Activated T-helper 1 cell treated with anti-CD3 and anti-CD28 coated beads, Interleukin-12 subunit alpha, Interleukin-12 subunit beta, Interleukin-2, Interleukin-4 antibody, amounts not matched to agents 30 ng/mL and 10 ng/mL and 1 ng/mL, durations not matched to agents 14 hours and 24 hours and 36 hours (primary cell): Measurements from ENCODE around the gene STMN1. TPM values are rescaled to one million over a fixed set of nuclear protein-coding genes. Genes with fewer than 3 reads are reported as not detected.

Experiments
- DNase-seq: peaks from one replicate; pipeline ENCODE4 v3.0.0; 2021; ENCODE audit warnings: low spot score
- H3K27ac Mint-ChIP-seq: one replicate; pipeline ENCODE4 v1.8.0; 2021; ENCODE audit warnings: mild to moderate bottlenecking, mixed read lengths
- H3K27me3 Mint-ChIP-seq: one replicate; pipeline ENCODE4 v1.8.0; 2022; ENCODE audit warnings: mild to moderate bottlenecking, moderate library complexity, mixed read lengths; ENCODE audit not compliant: insufficient read depth
- H3K36me3 Mint-ChIP-seq: one replicate; pipeline ENCODE4 v1.8.0; 2021; ENCODE audit warnings: low read depth, mixed read lengths
- H3K4me1 Mint-ChIP-seq: one replicate; pipeline ENCODE4 v1.8.0; 2021; ENCODE audit warnings: low read depth, mixed read lengths
- H3K4me3 Mint-ChIP-seq: one replicate; pipeline ENCODE4 v1.8.0; 2021; ENCODE audit warnings: mild to moderate bottlenecking, moderate library complexity, mixed read lengths
- H3K9me3 Mint-ChIP-seq: one replicate; pipeline ENCODE4 v1.8.0; 2021; ENCODE audit warnings: mixed read lengths
- intact Hi-C: fragments of 100-400 bp; cut with micrococcal nuclease; formaldehyde crosslinking; loops from one replicate; pipeline ENCODE4 v1.15.1; 2024
- total RNA-seq: library from RNA; stranded (reverse); gene quantifications from 2 replicates; pipeline ENCODE4 v1.2.3, GENCODE V29; 2022

STMN1 gene
- total RNA-seq, 1 donor from 2014 or later, result 203 TPM

- intact Hi-C loops, result no loop called here
- H3K4me1 Mint-ChIP-seq, result no peaks in the 10 kb centered on the region
- DNase-seq, result no peak
- no peaks in the 10 kb centered on the region for H3K36me3 Mint-ChIP-seq
- H3K27ac Mint-ChIP-seq, result no peak overlapping the region
- H3K9me3 Mint-ChIP-seq, result no peaks in the 10 kb centered on the region
- H3K4me3 Mint-ChIP-seq, result no peak overlapping the region
- H3K27me3 Mint-ChIP-seq, result peaks cover 13% of the 10 kb centered on the region
Measured at GRCh38 chr1:25878690-25879089, 27.5 kb downstream of the STMN1 start.

GRCh38 chr1:25877155-25877554 is 29.1 kb downstream of the STMN1 start:
- Mint-ChIP-seq H3K36me3 (no peaks in the 10 kb centered on the region), H3K9me3 (no peaks in the 10 kb centered on the region), H3K4me3 (no peak overlapping the region), H3K27me3 (peaks cover 13% of the 10 kb centered on the region), H3K4me1 (no peaks in the 10 kb centered on the region), H3K27ac (no peak overlapping the region)
- intact Hi-C loops, result no loop called here
- no peak for DNase-seq

GRCh38 chr1:25876693-25877077 is 29.5 kb downstream of the STMN1 start:
- no peak for DNase-seq
- Mint-ChIP-seq H3K36me3 (no peaks in the 10 kb centered on the region), H3K27me3 (peaks cover 13% of the 10 kb centered on the region), H3K4me3 (no peak overlapping the region), H3K4me1 (no peaks in the 10 kb centered on the region), H3K9me3 (no peaks in the 10 kb centered on the region), H3K27ac (no peak overlapping the region)
- intact Hi-C loops, result no loop called here

DNA sequence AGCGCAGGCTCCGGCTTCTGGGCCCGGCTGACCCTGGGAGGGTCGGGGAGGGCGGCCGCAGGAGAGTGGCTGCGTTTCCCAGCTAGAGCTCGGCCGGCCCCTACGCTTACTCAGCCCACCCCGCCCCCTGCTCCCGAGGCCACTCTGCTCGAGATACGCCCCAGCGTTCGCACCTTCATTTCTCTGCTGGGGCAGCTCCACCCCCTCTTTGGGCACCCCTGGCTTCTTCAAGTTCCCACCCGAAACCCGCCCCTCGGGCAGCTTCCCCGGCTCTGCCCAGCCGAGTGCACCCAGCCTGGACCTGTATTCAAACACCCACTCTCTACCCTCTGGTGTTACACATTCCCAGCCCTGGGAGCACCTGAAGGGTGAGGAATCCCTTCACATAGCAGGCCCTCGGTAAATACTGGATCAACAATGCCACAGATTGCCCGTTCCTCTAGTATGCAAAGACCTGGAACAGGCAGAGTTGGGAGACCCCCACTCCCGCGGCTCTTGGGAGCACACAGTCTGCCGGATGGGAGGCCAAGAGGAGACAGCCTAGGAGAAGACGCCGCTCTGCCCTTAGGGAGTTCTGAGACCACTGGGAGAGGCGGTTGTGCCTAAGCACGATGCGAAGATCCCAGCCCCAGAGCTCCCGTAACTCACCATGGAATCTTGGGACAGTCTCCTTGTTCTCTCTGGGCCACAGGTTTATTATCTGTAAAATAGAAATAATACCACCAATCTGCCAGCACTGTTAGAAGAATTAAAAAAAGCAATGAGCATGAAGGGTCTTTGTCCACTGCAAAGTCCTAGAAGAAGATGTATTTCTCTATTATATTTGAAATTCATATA is 30.1 kb downstream of the STMN1 start:
- H3K36me3 Mint-ChIP-seq, result no peaks in the 10 kb centered on the region
- H3K4me3 Mint-ChIP-seq, result peak overlapping the region; percentile 83
- H3K4me1 Mint-ChIP-seq, result no peaks in the 10 kb centered on the region
- peak overlapping the region; percentile 70 for H3K27ac Mint-ChIP-seq
- peaks cover 13% of the 10 kb centered on the region for H3K27me3 Mint-ChIP-seq
- no peak for DNase-seq
- intact Hi-C loops, result loop anchor here (1.0 kb wide), 2 partner anchors 17 to 30 kb away; partner anchors contain the start of genes AUNIP and STMN1
- no peaks in the 10 kb centered on the region for H3K9me3 Mint-ChIP-seq

- no peaks in the 10 kb centered on the region for H3K9me3 Mint-ChIP-seq
- peak within 1 kb of the TSS; percentile 84 for H3K4me3 Mint-ChIP-seq
- peak within 1 kb of the TSS; percentile 70 for H3K27ac Mint-ChIP-seq
- intact Hi-C loops, result loop anchor here (1.0 kb wide), 2 partner anchors 16 to 31 kb away; partner anchors contain the start of genes AUNIP and STMN1
- peaks cover 12% of the 10 kb centered on the region for H3K27me3 Mint-ChIP-seq
- peak; percentile 50 for DNase-seq
- H3K4me1 Mint-ChIP-seq, result no peaks in the 10 kb centered on the region
- H3K36me3 Mint-ChIP-seq, result no peaks in the 10 kb centered on the region
Measured at GRCh38 chr1:25875154-25875855, 30.9 kb downstream of the STMN1 start, which contains the start of gene PAQR7. Gene PAQR7, minus strand, starts transcription at chr1:25875708. Its CDS starts 11,869 bp downstream, at chr1:25863839.

- intact Hi-C loops, result loop anchor here (1.0 kb wide), 2 partner anchors 15 to 32 kb away; partner anchors contain the start of genes AUNIP and STMN1
- Mint-ChIP-seq H3K9me3 (no peaks in the 10 kb centered on the region), H3K36me3 (no peaks in the 10 kb centered on the region), H3K27me3 (peaks cover 12% of the 10 kb centered on the region), H3K27ac (no peak overlapping the region), H3K4me3 (peak overlapping the region; percentile 84), H3K4me1 (no peaks in the 10 kb centered on the region)
- no peak for DNase-seq
Measured at GRCh38 chr1:25874635-25875153, 31.5 kb downstream of the STMN1 start.

DNA sequence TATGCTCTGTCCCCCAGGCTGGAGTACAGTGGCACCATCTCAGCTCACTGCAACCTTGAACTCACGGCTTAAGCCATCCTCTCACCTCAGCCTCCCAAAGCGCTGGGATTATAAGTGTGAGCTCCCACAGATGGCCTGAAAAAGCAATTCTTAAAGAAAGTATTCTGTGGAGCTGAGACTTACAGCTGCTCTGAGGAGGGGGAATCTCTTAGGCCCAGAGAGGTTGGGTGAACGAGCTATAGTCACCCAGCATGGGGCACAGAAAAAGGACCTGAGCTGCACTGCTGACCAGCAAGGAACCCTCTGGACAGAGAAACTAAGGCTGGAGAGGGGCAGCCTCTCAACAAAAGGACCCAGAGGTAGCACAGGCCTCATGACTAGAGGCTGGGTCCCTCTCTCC is 32.0 kb downstream of the STMN1 start:
- H3K4me3 Mint-ChIP-seq, result peak overlapping the region; percentile 84
- no peak for DNase-seq
- H3K27me3 Mint-ChIP-seq, result peaks cover 12% of the 10 kb centered on the region
- no peak overlapping the region for H3K27ac Mint-ChIP-seq
- no peaks in the 10 kb centered on the region for H3K4me1 Mint-ChIP-seq
- no peaks in the 10 kb centered on the region for H3K36me3 Mint-ChIP-seq
- intact Hi-C loops, result no loop called here
- no peaks in the 10 kb centered on the region for H3K9me3 Mint-ChIP-seq

DNA sequence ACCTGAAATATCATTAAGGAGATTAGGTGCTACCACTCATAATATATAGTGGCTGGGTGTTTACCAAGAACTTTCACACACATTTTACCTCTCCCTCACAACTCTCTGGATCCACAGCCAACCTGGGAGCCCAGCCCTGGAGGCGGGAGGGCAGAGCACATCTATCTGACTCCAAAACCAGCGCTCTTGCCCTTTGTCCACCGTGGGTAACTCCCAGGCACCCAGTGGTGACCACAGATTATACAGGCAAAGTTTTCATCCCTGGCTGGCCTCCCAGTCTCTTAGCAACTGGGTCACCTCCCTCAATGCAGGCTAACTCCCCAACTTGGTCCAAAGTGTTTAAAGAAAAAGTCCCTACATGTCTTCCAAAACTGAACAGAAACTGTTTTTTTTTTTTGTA is 33.1 kb downstream of the STMN1 start:
- no peak for DNase-seq
- H3K36me3 Mint-ChIP-seq, result no peaks in the 10 kb centered on the region
- H3K4me3 Mint-ChIP-seq, result no peak overlapping the region
- intact Hi-C loops, result no loop called here
- no peak overlapping the region for H3K27ac Mint-ChIP-seq
- peaks cover 12% of the 10 kb centered on the region for H3K27me3 Mint-ChIP-seq
- H3K9me3 Mint-ChIP-seq, result no peaks in the 10 kb centered on the region
- no peaks in the 10 kb centered on the region for H3K4me1 Mint-ChIP-seq

GRCh38 chr1:25872713-25873112 is 33.5 kb downstream of the STMN1 start:
- DNase-seq, result no peak
- intact Hi-C loops, result no loop called here
- Mint-ChIP-seq H3K9me3 (no peaks in the 10 kb centered on the region), H3K27me3 (peaks cover 8% of the 10 kb centered on the region), H3K27ac (no peak overlapping the region), H3K4me3 (no peak overlapping the region), H3K4me1 (no peaks in the 10 kb centered on the region), H3K36me3 (no peaks in the 10 kb centered on the region)

DNA sequence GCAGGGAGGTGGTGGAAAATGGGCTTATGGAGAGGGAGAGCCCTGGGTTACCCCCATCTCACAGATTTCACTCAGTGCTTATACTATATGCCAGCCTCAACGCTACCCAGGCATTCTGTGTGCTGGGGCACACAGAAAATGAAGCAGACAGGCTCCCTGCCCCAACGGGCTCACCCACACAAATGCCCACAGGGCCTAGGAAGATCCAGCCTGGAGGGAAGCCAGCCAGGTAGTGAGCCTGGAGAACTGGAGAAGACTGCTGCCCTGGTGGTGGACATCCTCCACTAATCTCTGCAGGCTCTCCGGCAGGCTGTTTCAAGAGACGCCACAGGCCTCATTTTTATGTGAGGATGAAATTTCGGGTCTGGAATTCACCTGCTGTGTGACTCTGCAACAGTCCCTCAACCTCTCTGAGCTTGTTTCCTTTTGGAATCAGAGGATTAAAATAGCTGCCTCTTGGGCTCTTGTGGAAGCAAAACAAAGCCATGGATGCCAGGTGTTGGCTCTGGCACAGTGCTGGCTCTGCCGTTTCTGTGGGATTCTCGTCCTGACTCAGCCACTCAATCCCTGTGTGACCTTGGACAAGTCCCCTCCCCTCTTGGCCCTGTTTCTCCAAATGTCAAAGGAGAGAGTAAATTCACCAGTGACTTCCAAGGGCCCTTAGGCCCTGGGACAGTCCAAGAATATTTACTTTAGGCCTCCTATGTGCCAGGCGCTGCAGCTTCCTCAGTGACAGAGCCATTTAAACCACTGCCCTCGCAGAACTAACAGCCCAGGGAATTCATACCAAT is 34.3 kb downstream of the STMN1 start:
- Mint-ChIP-seq H3K9me3 (no peaks in the 10 kb centered on the region), H3K36me3 (no peaks in the 10 kb centered on the region), H3K27me3 (peaks cover 3% of the 10 kb centered on the region), H3K4me3 (no peak overlapping the region), H3K27ac (no peak overlapping the region), H3K4me1 (no peaks in the 10 kb centered on the region)
- intact Hi-C loops, result no loop called here
- no peak for DNase-seq

DNA sequence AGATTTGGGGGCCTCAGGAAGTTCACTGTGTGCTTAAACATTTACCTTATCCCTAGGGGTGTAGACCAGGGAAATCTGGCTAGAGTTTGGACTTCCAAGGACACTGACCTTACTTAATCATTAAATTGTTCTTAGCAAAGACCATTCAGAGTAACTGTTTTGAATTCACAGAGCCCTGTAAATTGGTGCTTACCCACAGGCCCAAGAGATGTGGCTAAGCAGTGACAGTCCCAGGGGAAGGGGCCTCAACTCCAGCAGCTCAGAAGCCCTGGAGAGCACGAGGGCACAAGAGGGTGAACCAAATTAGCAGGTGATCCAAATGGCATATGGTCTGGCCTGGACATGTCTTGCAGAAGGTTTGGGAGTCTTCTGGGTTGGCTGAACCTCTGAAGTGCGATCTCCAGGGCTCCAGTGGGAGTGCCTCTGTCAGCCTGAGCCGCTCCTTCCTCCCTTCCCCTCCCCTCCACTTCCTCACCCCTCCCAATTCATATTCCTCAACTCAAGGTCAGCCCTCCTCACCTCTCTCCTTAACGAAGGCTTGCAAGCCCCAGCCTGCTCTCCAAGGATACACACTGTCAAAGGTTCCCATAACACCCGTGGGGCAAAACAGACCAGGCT is 35.0 kb downstream of the STMN1 start:
- Mint-ChIP-seq H3K4me3 (no peak overlapping the region), H3K4me1 (no peaks in the 10 kb centered on the region), H3K27me3 (peaks cover 3% of the 10 kb centered on the region), H3K27ac (no peak overlapping the region), H3K9me3 (no peaks in the 10 kb centered on the region), H3K36me3 (no peaks in the 10 kb centered on the region)
- DNase-seq, result no peak
- intact Hi-C loops, result no loop called here

DNA sequence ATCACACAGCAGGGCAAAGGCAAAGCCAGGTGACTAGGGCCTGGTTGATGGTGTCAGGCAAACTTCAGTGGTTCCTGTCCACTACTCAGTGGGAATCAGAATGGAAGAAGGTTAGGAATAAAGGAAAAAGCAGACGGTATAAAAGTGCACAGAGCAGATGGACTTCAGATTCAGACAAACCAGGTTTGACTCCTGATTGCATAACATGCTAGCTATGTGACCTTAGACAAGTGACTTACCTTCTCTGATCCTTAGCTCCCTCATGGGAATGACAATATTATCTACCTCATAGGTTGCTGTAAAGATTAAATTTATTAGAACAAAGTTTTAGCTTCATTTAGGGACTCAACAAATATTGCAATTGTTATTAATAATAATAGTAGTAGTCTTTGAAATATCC is 35.6 kb downstream of the STMN1 start:
- Mint-ChIP-seq H3K27ac (no peak overlapping the region), H3K36me3 (no peaks in the 10 kb centered on the region), H3K9me3 (no peaks in the 10 kb centered on the region), H3K4me3 (no peak overlapping the region), H3K4me1 (no peaks in the 10 kb centered on the region), H3K27me3 (no peaks in the 10 kb centered on the region)
- DNase-seq, result no peak
- intact Hi-C loops, result no loop called here
